OCI-LY7 (cell line): ENCODE results near the gene EFHD1. TPM values are rescaled to one million over a fixed set of nuclear protein-coding genes. Genes with fewer than 3 reads are reported as not detected.

Experiments
- BruUV-seq: library from RNA; stranded (reverse); fragments of 400-500 nt; replicated peaks from 2 replicates; lab custom pipeline; 2021; lab: Mats Ljungman, UMichigan
- CTCF ChIA-PET: fragments of 300-600 bp; sonication (Branson Sonifier 250); formaldehyde crosslinking; loops from one replicate; lab custom pipeline; 2022; ENCODE audit warnings: antibody characterized with exemption; ENCODE audit not compliant: unreplicated experiment; lab: Charles Lee
- POLR2A ChIA-PET: fragments of 300-600 bp; sonication (Branson Sonifier 250); formaldehyde crosslinking; loops from one replicate; lab custom pipeline; 2022; ENCODE audit warnings: antibody characterized with exemption; lab: Charles Lee
- DNase-seq: peaks from one replicate; pipeline ENCODE4 v3.0.0-alpha.2; 2015; ENCODE audit warnings: low spot score
- H2AFZ ChIP-seq: fragments of 200-600 bp; sonication (generic), shearing (Covaris generic); 2 replicates; pipeline ENCODE4 v1.6.1; 2014; ENCODE audit warnings: mild to moderate bottlenecking, antibody characterized with exemption, low read length, moderate library complexity
- H3K27ac ChIP-seq: fragments of 200-600 bp; sonication (generic); 2 replicates; pipeline ENCODE4 v1.5.1; 2014; ENCODE audit warnings: mixed run types, low read depth, mild to moderate bottlenecking, moderate library complexity, low read length, inconsistent platforms; ENCODE audit not compliant: poor library complexity, severe bottlenecking
- H3K36me3 ChIP-seq: fragments of 200-600 bp; sonication (generic); 2 replicates; pipeline ENCODE4 v1.6.1; 2014; ENCODE audit warnings: mild to moderate bottlenecking, antibody characterized with exemption, low read length, moderate library complexity, mixed read lengths; ENCODE audit not compliant: insufficient read depth
- H3K4me1 ChIP-seq: fragments of 200-600 bp; sonication (generic); 2 replicates; pipeline ENCODE4 v1.5.1; 2014; ENCODE audit warnings: mild to moderate bottlenecking, low read length; ENCODE audit not compliant: insufficient read depth, poor library complexity, severe bottlenecking
- H3K4me2 ChIP-seq: fragments of 200-600 bp; sonication (generic); 2 replicates; pipeline ENCODE4 v1.6.1; 2014; ENCODE audit warnings: mild to moderate bottlenecking, low read length
- H3K4me3 ChIP-seq: fragments of 200-600 bp; sonication (generic); 2 replicates; pipeline ENCODE4 v1.5.1; 2014; ENCODE audit warnings: mild to moderate bottlenecking, low read depth, low read length; ENCODE audit not compliant: poor library complexity, severe bottlenecking
- H3K79me2 ChIP-seq: fragments of 200-600 bp; sonication (generic); 2 replicates; pipeline ENCODE4 v1.6.1; 2016; ENCODE audit warnings: low read depth, mild to moderate bottlenecking, low read length, moderate library complexity, mixed read lengths; ENCODE audit not compliant: insufficient read depth
- H3K9me2 ChIP-seq: fragments of 200-600 bp; sonication (generic); 2 replicates; pipeline ENCODE4 v1.6.1; 2016; ENCODE audit warnings: mild to moderate bottlenecking, low read length, mixed read lengths; ENCODE audit not compliant: insufficient read depth
- H3K9me3 ChIP-seq: fragments of 200-600 bp; sonication (generic); 2 replicates; pipeline ENCODE4 v1.6.1; 2014; ENCODE audit warnings: mild to moderate bottlenecking, mixed run types, low read length, mixed read lengths
- H4K20me1 ChIP-seq: fragments of 200-600 bp; sonication (generic); 2 replicates; pipeline ENCODE4 v1.6.1; 2014; ENCODE audit warnings: mild to moderate bottlenecking, antibody characterized with exemption, low read length, moderate library complexity, mixed read lengths; ENCODE audit not compliant: insufficient read depth
- CTCF ChIP-seq: fragments of 200-600 bp; sonication (generic); conservative IDR thresholded peaks from 2 replicates; pipeline ENCODE4 v1.5.1; 2014; ENCODE audit warnings: mild to moderate bottlenecking, antibody characterized with exemption, low read length, moderate library complexity, mixed read lengths
- EZH2phosphoT487 ChIP-seq: fragments of 200-600 bp; sonication (generic); IDR thresholded peaks from 2 replicates; pipeline ENCODE4 v1.6.1; 2018; ENCODE audit warnings: low read depth, borderline replicate concordance, mild to moderate bottlenecking, mixed run types, antibody characterized with exemption, low read length, moderate library complexity, mixed read lengths
- intact Hi-C: fragments of 100-400 bp; cut with micrococcal nuclease; formaldehyde crosslinking; loops from one replicate; pipeline ENCODE4 v1.10.0; 2022; ENCODE audit not compliant: unreplicated experiment
- total RNA-seq, 2 experiments: library from RNA; depleted of rRNA in 1 of 2; stranded (reverse); fragments of >200 nt in 1 of 2; shearing (Covaris generic) in 1 of 2; gene quantifications; 2 replicates each; pipeline ENCODE4 v1.2.3, GENCODE V29; 2014 to 2022

The EFHD1 gene
- total RNA-seq, 2 experiments from 2014 or later: not detected

GRCh38 chr2:232687382-232688160, 54.2 kb downstream of the EFHD1 start:
- H2AFZ ChIP-seq: no peak overlapping the region
- intact Hi-C loops: no loop called here
- H3K27ac ChIP-seq: no peak overlapping the region
- H3K9me2 ChIP-seq: no peaks in the 10 kb centered on the region
- no peaks in the 10 kb centered on the region for H3K9me3 ChIP-seq
- CTCF ChIA-PET: no interaction called here
- TF ChIP-seq EZH2phosphoT487: no peak
- no peak for TF ChIP-seq CTCF
- H3K79me2 ChIP-seq: no peaks in the 10 kb centered on the region
- no TSS peak for BruUV-seq
- H3K4me2 ChIP-seq: no peak overlapping the region
- no peaks in the 10 kb centered on the region for H4K20me1 ChIP-seq
- POLR2A ChIA-PET: interaction anchor here (0.6 to 1.6 kb wide), 4 partner anchors 9 to 1833 kb away, joined by 3 read pairs; no protein-coding TSS in a partner anchor
- DNase-seq: no peak
- H3K4me1 ChIP-seq: no peaks in the 10 kb centered on the region
- no peaks in the 10 kb centered on the region for H3K36me3 ChIP-seq
- H3K4me3 ChIP-seq: no peak overlapping the region

GRCh38 chr2:232688201-232688600, 54.8 kb downstream of the EFHD1 start:
- no peaks in the 10 kb centered on the region for H3K4me1 ChIP-seq
- H3K4me3 ChIP-seq: no peak overlapping the region
- POLR2A ChIA-PET: interaction anchor here (0.6 to 1.6 kb wide), 7 partner anchors 9 to 1139 kb away, joined by 3 to 7 read pairs (median 3); no protein-coding TSS in a partner anchor
- no peaks in the 10 kb centered on the region for H4K20me1 ChIP-seq
- H3K9me3 ChIP-seq: no peaks in the 10 kb centered on the region
- no peak overlapping the region for H3K27ac ChIP-seq
- DNase-seq: no peak
- no peak overlapping the region for H2AFZ ChIP-seq
- CTCF ChIA-PET: no interaction called here
- H3K4me2 ChIP-seq: no peak overlapping the region
- TF ChIP-seq CTCF (no peak), EZH2phosphoT487 (no peak)
- H3K36me3 ChIP-seq: no peaks in the 10 kb centered on the region
- no TSS peak for BruUV-seq
- intact Hi-C loops: no loop called here
- H3K9me2 ChIP-seq: no peaks in the 10 kb centered on the region
- no peaks in the 10 kb centered on the region for H3K79me2 ChIP-seq
